ENCODE measurements around the gene PRB2.

The PRB2 gene

GRCh38 chr12:11348439-11348838 lies 46.9 kb downstream of the PRB2 start:
- Histone ChIP-seq H3K4me1 (ENCODE audit: control insufficient read depth, insufficient read depth, low read length) (no peaks in the 10 kb centered on the region), H3K4me3 (ENCODE audit: low read length) (no peak overlapping the region), H3K9ac (ENCODE audit: low read length) (no peak overlapping the region), H3K27me3 (ENCODE audit: control insufficient read depth, insufficient read depth, low read length) (no peaks in the 10 kb centered on the region), H3K36me3 (ENCODE audit: control insufficient read depth, insufficient read depth, low read length) (no peaks in the 10 kb centered on the region), H3K27ac (ENCODE audit: low read depth, low read length) (no peak overlapping the region)

DNA sequence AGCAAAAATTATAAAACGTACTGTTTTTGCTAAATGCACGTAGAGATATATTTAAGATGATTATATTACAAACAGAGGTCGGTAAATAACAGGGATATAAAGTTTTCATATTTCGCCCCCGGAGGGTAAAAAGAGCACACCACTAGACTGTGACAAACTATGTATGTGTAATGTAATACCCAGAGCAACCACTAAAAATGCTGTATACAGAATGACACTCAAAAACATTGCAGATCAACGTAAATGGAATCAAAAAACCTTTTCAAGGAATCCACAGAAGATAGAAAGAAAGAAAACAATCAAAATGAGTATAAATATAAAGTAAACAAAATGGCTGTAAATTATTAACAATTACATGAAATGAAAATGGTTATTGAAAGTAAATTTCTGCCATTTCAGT lies 47.6 kb downstream of the PRB2 start:
- Histone ChIP-seq H3K4me3 (ENCODE audit: low read length) (no peak overlapping the region), H3K36me3 (ENCODE audit: control insufficient read depth, insufficient read depth, low read length) (no peaks in the 10 kb centered on the region), H3K4me1 (ENCODE audit: control insufficient read depth, insufficient read depth, low read length) (no peaks in the 10 kb centered on the region)

DNA sequence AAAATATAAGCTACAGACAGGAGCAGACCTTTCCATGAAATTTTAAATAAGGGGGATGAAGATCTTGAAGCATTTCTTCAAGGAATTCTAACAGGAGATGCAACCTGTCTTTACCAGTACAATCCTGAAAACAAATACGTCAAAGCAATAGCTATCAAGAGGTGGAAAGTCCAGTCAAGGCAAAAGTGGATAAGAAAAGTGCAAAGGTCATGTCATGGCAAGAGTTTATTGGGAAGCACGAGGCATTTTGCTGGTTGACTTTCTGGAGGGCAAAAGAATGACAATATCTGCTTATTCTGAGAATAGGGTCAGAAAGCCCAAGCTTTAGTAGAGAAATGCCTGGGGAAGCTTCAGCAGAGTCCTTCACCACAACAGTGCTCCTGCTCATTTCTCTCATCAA lies 50.9 kb downstream of the PRB2 start:
- Histone ChIP-seq H3K27me3 (ENCODE audit: control insufficient read depth, insufficient read depth, low read length) (no peaks in the 10 kb centered on the region), H3K4me1 (ENCODE audit: control insufficient read depth, insufficient read depth, low read length) (no peaks in the 10 kb centered on the region), H3K9ac (ENCODE audit: low read length) (no peak overlapping the region)

More for the DNA sequence above, 47.6 kb downstream of the PRB2 start:
- no peak overlapping the region for H3K9ac ChIP-seq (ENCODE audit: low read length)
- H3K27ac ChIP-seq (ENCODE audit: low read depth, low read length), result no peak overlapping the region
- H3K27me3 ChIP-seq (ENCODE audit: control insufficient read depth, insufficient read depth, low read length), result no peaks in the 10 kb centered on the region

More for the DNA sequence above, 50.9 kb downstream of the PRB2 start:
- no peak overlapping the region for H3K27ac ChIP-seq (ENCODE audit: low read depth, low read length)
- no peaks in the 10 kb centered on the region for H3K36me3 ChIP-seq (ENCODE audit: control insufficient read depth, insufficient read depth, low read length)
- H3K4me3 ChIP-seq (ENCODE audit: low read length), result no peak overlapping the region

All from rectal smooth muscle tissue (tissue), 1 donor.